HG03045 (cell line): ENCODE data around the gene FIG4.
"Not testable (repeated sequence)": the region's sequence is repeated elsewhere in the genome, so short reads cannot be mapped to it uniquely, and the experiment has no call there.

ENCODE experiments used
- ATAC-seq: cut with Tn5 transposase; IDR thresholded peaks from one replicate; pipeline ENCODE4 v1.9.1; 2021; ENCODE audit warnings: mild to moderate bottlenecking, moderate library complexity; ENCODE audit not compliant: unreplicated experiment

The FIG4 gene

GRCh38 chr6:109793792-109794191 is 102.7 kb downstream of the FIG4 start:
- ATAC-seq: no peak

DNA sequence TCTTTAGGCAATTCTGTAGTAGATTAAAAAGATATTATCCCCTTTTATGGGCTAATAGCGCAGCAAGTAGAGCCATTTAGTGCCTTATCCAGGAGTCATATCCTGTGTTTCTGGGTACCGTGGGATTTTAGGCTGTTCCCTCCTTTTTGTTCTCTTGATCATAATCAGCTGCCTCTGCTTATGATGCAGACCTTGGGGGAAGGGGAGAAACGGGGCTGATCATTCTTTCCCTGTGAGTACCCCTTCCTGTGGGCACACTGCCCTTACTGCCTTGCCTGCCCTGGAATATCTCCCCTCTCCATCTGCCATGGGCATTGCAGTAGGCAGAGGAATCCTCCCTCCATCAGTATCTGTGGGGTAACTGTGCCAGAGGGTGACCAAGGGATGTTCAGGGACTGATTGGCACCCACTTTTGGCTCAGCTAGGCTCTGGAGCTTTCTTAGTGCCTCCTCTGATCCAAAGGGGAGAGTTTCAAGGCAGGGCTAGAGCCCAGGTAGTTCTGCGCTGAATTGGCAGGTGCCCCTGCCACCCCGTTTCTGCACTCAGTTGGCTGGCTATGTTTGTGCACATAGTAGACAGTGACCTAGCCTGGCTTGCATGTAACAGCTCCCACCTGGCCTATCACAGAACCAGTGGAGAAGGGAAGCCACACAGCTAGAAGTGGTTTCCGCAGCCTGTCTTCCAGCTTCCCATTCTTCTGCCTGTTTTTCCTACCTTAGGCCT is 103.3 kb downstream of the FIG4 start:
- no peak for ATAC-seq

DNA sequence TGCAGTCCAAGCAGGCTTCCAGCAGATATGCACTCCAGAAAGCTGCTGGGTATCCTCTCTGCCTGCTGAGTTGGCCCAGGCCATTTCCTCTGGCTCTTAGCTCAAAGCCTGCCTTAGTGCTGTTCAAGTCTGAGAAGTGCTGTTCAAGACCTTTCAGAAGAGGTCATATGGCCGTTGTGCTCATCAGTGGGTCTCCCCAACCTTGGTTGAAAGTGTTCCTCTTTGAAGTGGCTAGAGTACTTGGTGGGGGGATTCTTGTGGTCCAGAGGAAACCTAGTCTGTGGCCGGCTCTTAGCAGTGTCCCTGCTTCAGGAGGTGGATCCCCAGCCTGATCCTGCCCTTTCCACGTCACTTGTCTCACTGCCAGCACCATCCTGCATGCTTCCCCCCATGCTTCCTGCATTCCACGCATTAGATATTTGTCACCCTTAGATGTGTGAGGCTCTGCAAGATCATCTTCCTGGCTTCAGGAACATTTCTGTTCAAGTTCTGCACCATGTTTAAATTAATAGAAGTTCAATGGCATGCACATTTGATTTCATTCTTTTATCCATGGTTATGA is 105.0 kb downstream of the FIG4 start:
- ATAC-seq: no peak

- ATAC-seq: no peak
These were observed 108.0 kb downstream of the FIG4 start for GRCh38 chr6:109799129-109799528.

GRCh38 chr6:109799664-109800063 is 108.6 kb downstream of the FIG4 start:
- no peak for ATAC-seq

DNA sequence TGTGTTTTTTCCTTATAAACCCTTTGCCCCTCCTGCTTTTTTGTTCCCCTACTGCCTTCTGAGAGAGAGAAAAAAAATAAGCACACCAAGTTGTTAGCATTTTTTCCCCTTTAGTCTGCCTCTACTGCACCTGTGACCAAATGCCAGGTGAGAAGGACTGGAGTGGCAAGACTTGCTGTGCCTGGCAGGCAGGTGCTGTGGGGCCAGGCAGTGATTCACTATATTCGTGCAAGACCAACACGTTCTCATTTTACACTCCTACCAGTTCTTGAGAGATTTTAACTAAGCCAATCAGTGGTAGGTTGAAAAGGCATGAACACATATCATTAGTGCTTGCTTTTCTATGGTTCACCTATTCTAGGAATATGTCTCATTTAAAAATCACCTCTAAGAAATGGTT is 109.7 kb downstream of the FIG4 start:
- ATAC-seq: no peak

DNA sequence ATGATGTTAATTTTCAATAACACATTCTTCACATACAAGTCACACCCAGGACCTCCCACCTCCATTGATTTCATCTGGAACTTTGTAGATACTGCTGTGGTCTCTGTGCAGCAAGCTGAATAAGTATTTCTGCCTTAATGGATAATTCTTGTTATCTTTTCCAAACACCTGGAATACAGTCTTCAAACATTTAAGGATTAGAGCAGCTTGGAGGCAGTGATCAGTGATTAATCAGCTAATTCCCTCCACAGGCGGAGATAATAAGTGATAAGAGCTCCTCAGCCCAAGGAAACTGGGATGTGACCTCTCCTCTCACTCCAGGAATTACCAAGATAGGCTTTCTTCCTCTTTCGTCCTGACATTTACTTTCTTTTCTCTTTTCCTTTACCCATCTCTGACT is 110.7 kb downstream of the FIG4 start:
- no peak for ATAC-seq

- ATAC-seq: no peak
These were observed 112.9 kb downstream of the FIG4 start for GRCh38 chr6:109804020-109804419.

GRCh38 chr6:109807881-109808280 is 116.8 kb downstream of the FIG4 start:
- no peak for ATAC-seq

DNA sequence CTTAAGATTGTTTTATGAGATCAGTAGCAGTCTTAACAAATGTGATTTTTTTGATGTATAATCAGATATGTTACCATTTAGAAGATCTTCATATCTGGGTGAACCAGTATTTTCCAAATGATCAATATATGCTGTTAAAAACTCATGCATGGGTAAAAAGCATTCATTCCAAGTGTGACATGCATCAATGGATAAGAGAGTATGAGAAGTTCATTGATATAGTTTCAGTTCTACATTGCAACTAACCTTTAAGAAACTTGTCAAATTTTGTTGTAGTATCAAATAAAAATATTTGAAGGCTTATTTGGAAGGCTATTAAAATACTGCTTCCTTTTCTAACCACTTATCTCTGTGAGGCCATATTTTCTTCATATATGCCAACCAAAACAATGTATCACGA is 117.7 kb downstream of the FIG4 start:
- no peak for ATAC-seq

DNA sequence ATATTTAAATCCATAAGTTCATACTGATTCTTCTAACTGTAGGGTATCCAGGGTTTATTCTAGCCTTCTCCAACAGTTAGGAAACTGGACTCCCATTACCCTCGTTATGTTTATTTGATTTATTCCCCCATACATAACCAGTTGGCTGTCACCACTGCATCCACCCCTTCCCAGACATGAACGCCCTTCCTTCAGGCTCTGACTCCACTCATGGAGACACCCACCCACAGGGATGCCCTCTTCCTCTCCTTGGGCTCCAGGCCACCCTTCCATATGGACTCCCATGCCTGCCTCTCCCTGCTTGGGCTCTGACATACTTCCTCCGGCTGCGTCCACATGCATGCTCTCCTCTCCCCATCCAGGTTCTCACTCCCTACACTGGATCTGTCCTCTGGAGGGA is 124.0 kb downstream of the FIG4 start:
- no peak for ATAC-seq

- no peak for ATAC-seq
These were observed 125.6 kb downstream of the FIG4 start for GRCh38 chr6:109816452-109817374.

DNA sequence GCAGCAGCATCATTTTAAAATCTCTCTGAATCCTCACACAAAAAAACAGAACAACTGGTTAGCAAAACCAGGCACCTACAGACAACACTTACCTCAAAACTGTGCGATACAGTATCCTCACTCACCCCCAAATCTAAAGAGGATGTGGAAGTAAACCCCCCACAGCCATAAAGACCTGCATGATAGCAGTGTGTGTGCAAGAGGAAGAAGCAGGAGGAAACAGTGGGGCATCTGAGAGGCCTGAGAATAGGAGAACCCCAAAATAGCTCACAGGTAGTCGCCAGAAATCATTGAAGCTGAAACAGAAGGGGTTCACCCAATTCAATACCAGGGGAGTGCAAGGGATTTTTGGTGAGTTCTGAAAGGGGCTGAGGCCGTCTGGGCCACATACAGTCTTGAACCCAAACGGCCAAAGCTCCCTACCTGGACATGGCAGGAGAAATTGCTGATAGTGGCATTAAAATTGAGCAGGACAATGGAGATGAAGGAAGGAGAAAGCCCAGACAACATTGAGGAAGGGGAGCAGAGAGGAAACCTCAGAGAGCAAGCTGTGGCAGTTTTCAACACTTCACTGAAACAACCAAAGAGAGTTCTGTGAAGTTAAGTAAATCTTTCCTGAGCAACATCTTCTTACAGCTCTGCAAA is 129.7 kb downstream of the FIG4 start:
- ATAC-seq: no peak

DNA sequence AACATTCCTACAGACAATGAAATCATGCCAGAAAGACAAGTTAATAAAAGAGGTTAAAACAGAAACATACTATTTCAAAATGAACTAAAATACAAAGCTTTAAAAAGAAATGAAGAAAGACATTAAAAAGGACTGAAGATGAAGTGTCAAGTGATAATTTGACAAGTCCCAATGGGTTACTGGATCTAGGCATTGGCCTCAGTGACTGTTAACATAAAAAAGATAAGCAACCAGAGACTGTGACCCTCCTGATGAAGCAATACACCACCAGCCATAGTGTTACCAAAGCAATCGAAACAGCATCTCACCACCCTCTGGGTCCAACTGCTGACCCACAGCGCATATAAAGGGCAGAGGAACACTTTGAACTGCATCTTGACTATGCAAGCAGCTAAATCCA is 130.3 kb downstream of the FIG4 start:
- no peak for ATAC-seq

DNA sequence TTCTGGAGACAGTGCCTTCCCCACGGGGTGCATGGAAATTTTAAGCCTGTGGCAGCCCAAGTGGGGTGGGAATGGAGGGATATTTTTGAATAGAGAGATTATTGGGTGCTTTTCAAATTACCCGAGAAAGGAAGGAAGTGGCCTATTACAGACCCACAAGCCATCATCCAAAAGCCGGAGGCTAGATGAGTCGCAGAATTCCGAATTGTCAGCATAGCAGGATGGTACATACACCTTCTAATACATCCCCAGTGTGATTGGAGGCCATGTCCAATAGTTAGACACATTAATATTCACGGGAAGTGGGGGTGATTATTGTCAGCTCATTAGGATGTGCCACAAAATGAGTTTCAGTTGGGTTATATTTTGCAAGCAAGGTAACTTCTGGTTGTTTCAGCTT is 133.0 kb downstream of the FIG4 start:
- ATAC-seq: no peak

GRCh38 chr6:109826551-109826950 is 135.5 kb downstream of the FIG4 start:
- ATAC-seq: no peak

DNA sequence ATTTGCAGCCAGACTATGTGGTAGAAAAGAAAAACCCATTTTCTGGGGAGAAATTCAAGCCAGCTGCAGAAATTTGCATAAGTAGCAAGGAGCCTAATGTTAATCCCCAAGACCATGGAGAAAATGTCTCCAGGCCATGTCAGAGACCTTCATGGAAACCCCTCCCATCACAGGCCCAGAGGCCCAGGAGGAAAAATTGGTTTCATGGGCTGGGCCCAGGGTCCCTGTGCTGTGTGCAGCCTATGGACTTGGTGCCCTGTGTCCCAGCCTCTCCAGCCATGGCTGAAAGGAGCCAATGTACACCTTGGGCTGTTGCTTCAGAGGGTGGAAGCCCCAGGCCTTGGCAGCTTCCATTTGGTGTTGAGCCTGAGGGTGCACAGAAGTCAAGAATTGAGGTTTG is 140.3 kb downstream of the FIG4 start:
- not testable (repeated sequence) for ATAC-seq

DNA sequence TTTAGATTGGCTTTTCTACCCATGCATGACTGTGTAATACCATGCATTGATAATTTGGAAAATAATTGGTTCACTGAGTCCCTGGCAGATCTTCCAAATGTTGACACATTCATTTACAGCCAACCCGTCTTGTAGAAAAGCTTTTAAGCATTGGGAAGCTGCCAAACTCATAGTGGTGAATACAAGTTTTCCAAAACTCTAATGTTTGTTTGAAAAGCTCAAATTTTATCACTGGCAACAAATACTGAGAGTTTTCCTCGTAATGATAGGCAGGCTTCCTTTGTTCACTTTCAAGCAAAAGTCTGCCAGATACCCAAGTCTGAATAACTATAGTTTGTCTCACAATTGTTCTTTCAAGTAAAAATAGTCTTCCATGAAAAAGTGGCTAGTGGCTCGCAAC is 143.0 kb downstream of the FIG4 start:
- ATAC-seq: no peak

GRCh38 chr6:109834595-109835437 is 143.7 kb downstream of the FIG4 start:
- ATAC-seq: no peak

DNA sequence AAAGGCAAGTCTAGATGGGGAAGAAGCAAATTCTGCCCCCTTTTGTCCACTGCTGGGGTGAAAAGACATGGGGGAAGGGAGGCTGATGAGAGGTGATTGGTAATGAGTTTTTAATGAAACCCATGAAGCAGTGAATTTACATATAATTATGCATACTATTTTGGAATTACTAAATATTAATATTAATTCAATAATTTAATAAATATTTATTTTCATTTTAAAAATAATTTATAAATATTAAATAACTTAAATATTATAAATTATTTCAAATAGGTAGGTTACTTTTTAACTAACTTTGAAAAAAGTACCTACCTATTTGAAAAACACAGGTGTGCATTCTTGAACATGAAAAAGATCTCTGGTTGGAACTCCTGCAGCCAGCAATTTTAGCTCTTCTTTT is 148.9 kb downstream of the FIG4 start:
- no peak for ATAC-seq

DNA sequence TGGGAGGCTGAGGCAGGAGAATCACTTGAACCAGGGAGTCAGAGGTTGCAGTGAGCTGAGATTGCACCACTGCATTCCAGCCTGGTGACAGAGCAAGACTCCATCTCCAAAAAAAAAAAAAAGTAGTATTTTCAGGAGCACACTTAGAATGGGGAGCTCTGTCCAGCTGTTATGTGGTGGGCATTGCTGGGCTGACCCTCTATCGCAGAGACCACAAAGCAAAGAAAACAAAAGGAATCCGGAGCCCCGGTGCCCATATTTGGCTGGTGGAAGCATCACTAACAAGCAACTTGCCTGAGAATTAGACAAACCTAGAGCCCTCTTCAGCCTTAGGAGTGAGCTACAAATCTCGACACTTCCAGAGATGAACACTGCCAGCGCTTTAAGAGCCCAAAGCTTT is 149.7 kb downstream of the FIG4 start:
- ATAC-seq: no peak
